ENCODE results near the gene MED25. TPM values are rescaled to one million over a fixed set of nuclear protein-coding genes. Genes with fewer than 3 reads are reported as not detected.

Gene MED25
- total RNA-seq, 2 donors from 2014 or later: 89.1 to 90.0 TPM

DNA sequence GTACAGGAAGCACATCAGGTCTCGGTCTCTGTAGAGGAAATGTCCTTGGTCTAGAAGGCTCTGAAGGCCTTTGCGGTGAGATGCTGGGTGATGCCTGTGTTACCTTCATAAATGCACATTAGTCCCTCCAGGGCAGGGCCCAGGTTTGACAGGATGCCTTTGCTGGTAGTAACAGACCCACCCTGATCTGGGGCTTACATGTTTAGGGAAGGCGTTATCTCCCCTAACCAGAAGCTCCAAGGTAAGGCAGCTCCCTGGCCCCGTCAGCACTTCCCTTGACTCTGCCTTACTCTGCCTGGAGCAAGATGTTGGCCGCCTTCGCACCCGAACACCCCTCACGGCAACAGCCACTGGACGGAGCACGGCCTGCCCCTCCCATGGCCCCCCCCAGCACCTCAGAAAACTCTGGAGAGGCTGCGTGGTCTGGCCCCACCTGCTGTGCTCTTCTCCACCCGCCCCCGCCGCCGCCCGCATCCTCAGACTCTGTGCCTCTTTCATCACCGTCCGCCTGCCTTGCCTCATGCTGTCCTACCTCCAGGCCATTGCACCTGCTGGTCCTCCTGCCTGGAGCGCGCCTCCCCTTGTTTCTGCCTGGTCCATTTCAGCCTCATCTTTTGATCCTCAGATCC lies 42.2 kb upstream of the MED25 start:
- no peak overlapping the region for H3K4me3 Mint-ChIP-seq
- no peaks in the 10 kb centered on the region for H3K27me3 ChIP-seq (ENCODE audit: control insufficient read depth, insufficient read depth, low read length, poor library complexity, severe bottlenecking)
- H3K27ac ChIP-seq (ENCODE audit: low read depth, low read length): no peak overlapping the region
- H3K27ac Mint-ChIP-seq: no peak overlapping the region
- WGBS, 2 experiments (ENCODE audit: insufficient coverage in 1 of 2, insufficient read length in 1 of 2): 91 to 94% methylated on average over 6 to 20 of the region's 20 CpGs
- peaks cover 6% of the 10 kb centered on the region for H3K36me3 ChIP-seq (ENCODE audit: control insufficient read depth, insufficient read depth, low read length)
- H3K9me3 Mint-ChIP-seq: no peaks in the 10 kb centered on the region
- H3K9me3 ChIP-seq (ENCODE audit: control insufficient read depth, low read length): no peaks in the 10 kb centered on the region
- no peak overlapping the region for H3K4me3 ChIP-seq (ENCODE audit: low read length)
- peaks cover 12% of the 10 kb centered on the region for H3K36me3 Mint-ChIP-seq (ENCODE audit: low read depth)
- no peak for TF ChIP-seq CTCF (conservative IDR thresholded peaks at IDR 0.05)
- H3K4me1 Mint-ChIP-seq: no peaks in the 10 kb centered on the region
- no peak for DNase-seq
- no peaks in the 10 kb centered on the region for H3K4me1 ChIP-seq (ENCODE audit: control insufficient read depth, insufficient read depth, low read length)
- no peaks in the 10 kb centered on the region for H3K27me3 Mint-ChIP-seq (ENCODE audit: insufficient read depth)
- H3K9ac ChIP-seq (ENCODE audit: extremely low read depth, low read length, poor library complexity, severe bottlenecking): no peak overlapping the region

DNA sequence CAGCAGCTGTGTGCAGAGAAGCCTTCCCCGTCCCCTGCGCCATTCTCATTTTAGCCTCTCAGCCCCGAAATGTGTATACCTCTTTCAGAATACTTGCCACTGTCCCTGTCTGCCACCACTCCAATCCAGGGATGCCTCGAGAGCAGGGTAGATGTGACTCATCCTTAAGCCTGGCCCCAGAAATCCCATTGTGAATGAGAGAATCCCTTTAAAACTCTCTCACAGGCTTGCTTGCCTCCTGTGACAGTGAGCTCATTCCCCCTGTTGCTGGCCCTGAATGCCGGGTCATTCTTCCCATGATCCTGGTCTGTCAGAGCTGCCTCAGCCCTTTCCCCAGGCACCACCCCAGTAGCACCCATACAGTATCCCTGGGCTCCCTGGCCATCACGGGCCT lies 41.7 kb upstream of the MED25 start:
- no peak for DNase-seq
- Histone ChIP-seq H3K27me3 (ENCODE audit: control insufficient read depth, insufficient read depth, low read length, poor library complexity, severe bottlenecking) (no peaks in the 10 kb centered on the region), H3K9me3 (ENCODE audit: control insufficient read depth, low read length) (no peaks in the 10 kb centered on the region), H3K4me3 (ENCODE audit: low read length) (no peak overlapping the region), H3K27ac (ENCODE audit: low read depth, low read length) (no peak overlapping the region), H3K4me1 (ENCODE audit: control insufficient read depth, insufficient read depth, low read length) (no peaks in the 10 kb centered on the region), H3K36me3 (ENCODE audit: control insufficient read depth, insufficient read depth, low read length) (peaks cover 6% of the 10 kb centered on the region), H3K9ac (ENCODE audit: extremely low read depth, low read length, poor library complexity, severe bottlenecking) (no peak overlapping the region)
- H3K4me3 Mint-ChIP-seq: no peak overlapping the region
- H3K27ac Mint-ChIP-seq: no peak overlapping the region
- 92 to 100% methylated on average over 3 to 6 of the region's 6 CpGs for WGBS, 2 experiments (ENCODE audit: insufficient coverage in 1 of 2, insufficient read length in 1 of 2)
- no peaks in the 10 kb centered on the region for H3K4me1 Mint-ChIP-seq
- H3K36me3 Mint-ChIP-seq (ENCODE audit: low read depth): peaks cover 13% of the 10 kb centered on the region
- H3K9me3 Mint-ChIP-seq: no peaks in the 10 kb centered on the region
- H3K27me3 Mint-ChIP-seq (ENCODE audit: insufficient read depth): no peaks in the 10 kb centered on the region
- no peak for TF ChIP-seq CTCF (conservative IDR thresholded peaks at IDR 0.05)

GRCh38 chr19:49779731-49780555 lies 38.1 kb upstream of the MED25 start:
- Histone ChIP-seq H3K36me3 (ENCODE audit: control insufficient read depth, insufficient read depth, low read length) (peaks cover 32% of the 10 kb centered on the region), H3K4me1 (ENCODE audit: control insufficient read depth, insufficient read depth, low read length) (no peaks in the 10 kb centered on the region), H3K9me3 (ENCODE audit: control insufficient read depth, low read length) (no peaks in the 10 kb centered on the region), H3K4me3 (ENCODE audit: low read length) (no peak overlapping the region), H3K9ac (ENCODE audit: extremely low read depth, low read length, poor library complexity, severe bottlenecking) (no peak overlapping the region), H3K27ac (ENCODE audit: low read depth, low read length) (no peak overlapping the region), H3K27me3 (ENCODE audit: control insufficient read depth, insufficient read depth, low read length, poor library complexity, severe bottlenecking) (no peaks in the 10 kb centered on the region)
- TF ChIP-seq CTCF (conservative IDR thresholded peaks at IDR 0.05): no peak
- 94 to 96% methylated on average over 5 to 11 of the region's 11 CpGs for WGBS, 2 experiments (ENCODE audit: insufficient coverage in 1 of 2, insufficient read length in 1 of 2)
- no peaks in the 10 kb centered on the region for H3K4me1 Mint-ChIP-seq
- no peaks in the 10 kb centered on the region for H3K27me3 Mint-ChIP-seq (ENCODE audit: insufficient read depth)
- no peaks in the 10 kb centered on the region for H3K9me3 Mint-ChIP-seq
- H3K4me3 Mint-ChIP-seq: no peak overlapping the region
- H3K27ac Mint-ChIP-seq: no peak overlapping the region
- no peak for DNase-seq
- peaks cover 27% of the 10 kb centered on the region for H3K36me3 Mint-ChIP-seq (ENCODE audit: low read depth)
